Measurements from ENCODE around the gene FOLR1.

GRCh38 chr11:72230764-72231365 is 38.9 kb downstream of the FOLR1 start:
- TF ChIP-seq CTCF (conservative IDR thresholded peaks at IDR 0.05 in 1 of 2, IDR thresholded peaks at IDR 0.05 in 1 of 2; ENCODE audit: low read depth in 1 of 2, low read length in 2 of 2) (no peak), EZH2 (IDR thresholded peaks at IDR 0.05; ENCODE audit: low read length, missing control alignments) (no peak)
